Measurements from ENCODE around the gene RNF5. TPM values are rescaled to one million over a fixed set of nuclear protein-coding genes. Genes with fewer than 3 reads are reported as not detected.

RNF5 gene
- total and polyA plus RNA-seq, 2 experiments from 2014 or later = 133 to 169 TPM

DNA sequence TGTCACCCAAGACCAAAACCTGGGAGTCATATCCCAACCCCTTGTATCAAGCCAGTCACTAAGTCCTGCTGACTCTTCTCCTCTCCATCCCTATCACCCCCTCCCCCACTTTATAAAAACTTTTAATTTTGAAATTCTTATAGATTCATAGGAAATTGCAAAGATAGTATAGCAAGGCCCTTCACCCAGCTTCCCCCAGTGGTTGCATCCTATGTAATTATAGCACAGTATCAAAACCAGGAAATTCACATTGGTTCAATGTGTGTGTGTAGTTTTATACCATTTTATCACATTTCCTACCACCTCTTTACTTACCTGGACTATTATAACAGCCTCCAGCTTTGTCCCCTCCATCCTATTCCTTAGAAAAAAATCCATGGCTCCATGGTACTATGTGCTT is 20.2 kb upstream of the RNF5 start:
- no peak overlapping the region for H3K4me2 ChIP-seq
- TF ChIP-seq, protein P1, sequence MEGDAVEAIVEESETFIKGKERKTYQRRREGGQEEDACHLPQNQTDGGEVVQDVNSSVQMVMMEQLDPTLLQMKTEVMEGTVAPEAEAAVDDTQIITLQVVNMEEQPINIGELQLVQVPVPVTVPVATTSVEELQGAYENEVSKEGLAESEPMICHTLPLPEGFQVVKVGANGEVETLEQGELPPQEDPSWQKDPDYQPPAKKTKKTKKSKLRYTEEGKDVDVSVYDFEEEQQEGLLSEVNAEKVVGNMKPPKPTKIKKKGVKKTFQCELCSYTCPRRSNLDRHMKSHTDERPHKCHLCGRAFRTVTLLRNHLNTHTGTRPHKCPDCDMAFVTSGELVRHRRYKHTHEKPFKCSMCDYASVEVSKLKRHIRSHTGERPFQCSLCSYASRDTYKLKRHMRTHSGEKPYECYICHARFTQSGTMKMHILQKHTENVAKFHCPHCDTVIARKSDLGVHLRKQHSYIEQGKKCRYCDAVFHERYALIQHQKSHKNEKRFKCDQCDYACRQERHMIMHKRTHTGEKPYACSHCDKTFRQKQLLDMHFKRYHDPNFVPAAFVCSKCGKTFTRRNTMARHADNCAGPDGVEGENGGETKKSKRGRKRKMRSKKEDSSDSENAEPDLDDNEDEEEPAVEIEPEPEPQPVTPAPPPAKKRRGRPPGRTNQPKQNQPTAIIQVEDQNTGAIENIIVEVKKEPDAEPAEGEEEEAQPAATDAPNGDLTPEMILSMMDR (IDR thresholded peaks at IDR 0.05; ENCODE audit: poor library complexity) = no peak
- TF ChIP-seq EZH2 (IDR thresholded peaks at IDR 0.05; ENCODE audit: borderline replicate concordance) (no peak), EZH2phosphoT487 (IDR thresholded peaks at IDR 0.05; ENCODE audit: low read depth, severe bottlenecking, unreplicated experiment) (no peak)

DNA sequence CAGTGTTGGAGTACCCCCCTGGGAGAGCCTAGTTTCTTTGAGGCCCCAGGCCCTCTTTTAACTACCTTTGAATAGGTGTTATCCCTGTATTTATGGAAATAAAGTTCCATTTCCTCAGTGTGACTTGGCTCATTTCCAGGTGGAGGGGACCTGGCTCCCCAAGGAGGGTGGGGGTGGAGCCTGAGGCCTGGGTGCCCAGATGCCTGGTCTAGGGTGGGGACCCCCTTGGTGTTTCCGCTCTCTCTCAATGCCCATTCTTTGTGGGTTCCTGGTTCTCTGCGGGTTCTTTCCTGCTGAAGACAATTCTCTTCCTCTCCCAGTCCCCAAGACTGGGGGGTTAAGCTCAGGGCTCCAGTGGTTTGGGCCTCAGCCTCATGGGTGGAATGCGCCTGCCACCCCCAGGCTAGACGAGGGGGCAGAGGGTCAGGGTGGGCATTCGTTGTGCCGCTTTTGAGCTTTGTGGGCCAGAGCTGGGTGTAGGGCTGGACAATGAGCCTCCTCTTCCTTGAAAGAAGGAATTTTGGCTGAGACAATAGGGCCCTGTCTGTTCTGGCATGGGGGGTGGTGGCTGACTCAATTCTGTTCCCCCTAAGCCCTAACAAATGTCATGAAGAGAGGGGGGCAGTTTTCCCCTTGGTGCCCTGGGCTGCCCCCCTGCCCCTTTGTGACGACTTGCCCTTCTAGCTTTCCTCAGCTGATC is 14.5 kb upstream of the RNF5 start:
- H3K9me3 ChIP-seq (ENCODE audit: low read depth) = no peaks in the 10 kb centered on the region
- H3K36me3 ChIP-seq (replicated peaks; ENCODE audit: insufficient read depth, low read depth) = no peaks in the 10 kb centered on the region
- H3K9me2 ChIP-seq (replicated peaks; ENCODE audit: insufficient read depth) = no peaks in the 10 kb centered on the region
- H3K4me1 ChIP-seq (ENCODE audit: insufficient read depth) = peaks cover 5% of the 10 kb centered on the region
- no peak overlapping the region for H3K4me2 ChIP-seq
- H4K20me1 ChIP-seq (ENCODE audit: insufficient read depth, poor library complexity, severe bottlenecking) = no peaks in the 10 kb centered on the region
- H2AFZ ChIP-seq = no peak overlapping the region
- no peaks in the 10 kb centered on the region for H3K79me2 ChIP-seq
- DNase-seq (ENCODE audit: low spot score) = no peak
- H3K27ac ChIP-seq = no peak overlapping the region
- no peak overlapping the region for H3K4me3 ChIP-seq
- WGBS (ENCODE audit: low lambda C conversion rate, missing lambda C conversion rate) = 93% methylated on average over 7 of the region's 7 CpGs
- H3K27me3 ChIP-seq = no peaks in the 10 kb centered on the region
- TF ChIP-seq EZH2 (IDR thresholded peaks at IDR 0.05; ENCODE audit: borderline replicate concordance) = no peak
- TF ChIP-seq, protein P1 (IDR thresholded peaks at IDR 0.05; ENCODE audit: poor library complexity) = no peak
- TF ChIP-seq EZH2phosphoT487 (IDR thresholded peaks at IDR 0.05; ENCODE audit: low read depth, severe bottlenecking, unreplicated experiment) = no peak

More for the DNA sequence above, 20.2 kb upstream of the RNF5 start:
- no peak for DNase-seq (ENCODE audit: low spot score)
- H3K9me2 ChIP-seq (replicated peaks; ENCODE audit: insufficient read depth) = no peaks in the 10 kb centered on the region
- H3K36me3 ChIP-seq (replicated peaks; ENCODE audit: insufficient read depth, low read depth) = peaks cover 6% of the 10 kb centered on the region
- H3K27ac ChIP-seq = no peak overlapping the region
- H3K9me3 ChIP-seq (ENCODE audit: low read depth) = no peaks in the 10 kb centered on the region
- H2AFZ ChIP-seq = no peak overlapping the region
- H3K27me3 ChIP-seq = no peaks in the 10 kb centered on the region
- H3K4me1 ChIP-seq (ENCODE audit: insufficient read depth) = peaks cover 10% of the 10 kb centered on the region
- no peaks in the 10 kb centered on the region for H4K20me1 ChIP-seq (ENCODE audit: insufficient read depth, poor library complexity, severe bottlenecking)
- peaks cover 28% of the 10 kb centered on the region for H3K79me2 ChIP-seq
- no peak overlapping the region for H3K4me3 ChIP-seq

DNA sequence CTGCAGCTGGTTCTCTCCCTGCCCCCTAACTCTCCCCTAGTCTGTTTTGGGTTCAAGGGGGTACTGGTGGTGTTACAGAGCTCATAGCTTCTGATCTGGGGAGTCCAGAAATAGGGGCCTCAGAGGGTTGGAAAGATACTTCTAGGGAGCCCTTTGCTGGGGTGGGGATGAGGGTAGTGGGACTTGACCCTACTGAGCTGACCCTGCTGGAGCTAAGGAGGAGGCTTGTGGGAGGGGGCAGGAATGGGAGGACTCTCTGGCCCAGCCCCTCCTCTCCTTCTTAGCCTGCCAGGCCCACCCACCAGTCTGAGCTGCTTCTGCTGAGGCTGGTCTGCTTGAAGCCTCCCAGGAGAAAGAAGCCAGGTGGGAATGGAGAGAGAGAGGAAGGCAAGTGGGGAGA is 13.9 kb upstream of the RNF5 start, which contains the start of gene EGFL8:
Gene EGFL8 (plus strand): TSS at position 301 of the 400 bp plus-strand sequence. CDS start 1,571 bp downstream, outside the sequence.
- Histone ChIP-seq H3K36me3 (replicated peaks; ENCODE audit: insufficient read depth, low read depth) (no peaks in the 10 kb centered on the region), H3K4me2 (no peak within 1 kb of the TSS), H3K4me1 (ENCODE audit: insufficient read depth) (peaks cover 5% of the 10 kb centered on the region), H3K27me3 (no peaks in the 10 kb centered on the region), H3K4me3 (no peak within 1 kb of the TSS), H3K9me2 (replicated peaks; ENCODE audit: insufficient read depth) (no peaks in the 10 kb centered on the region), H4K20me1 (ENCODE audit: insufficient read depth, poor library complexity, severe bottlenecking) (no peaks in the 10 kb centered on the region), H3K27ac (no peak within 1 kb of the TSS), H3K79me2 (no peaks in the 10 kb centered on the region), H2AFZ (no peak within 1 kb of the TSS), H3K9me3 (ENCODE audit: low read depth) (no peaks in the 10 kb centered on the region)
- TF ChIP-seq EZH2 (IDR thresholded peaks at IDR 0.05; ENCODE audit: borderline replicate concordance) (no peak), EZH2phosphoT487 (IDR thresholded peaks at IDR 0.05; ENCODE audit: low read depth, severe bottlenecking, unreplicated experiment) (no peak)
- TF ChIP-seq, protein P1 (IDR thresholded peaks at IDR 0.05; ENCODE audit: poor library complexity) = no peak
- no peak for DNase-seq (ENCODE audit: low spot score)

Data from hepatocyte (in vitro differentiated cells).